Esophagus muscularis mucosa (tissue), 4 donors: ENCODE measurements around the gene DPYSL4. TPM values are rescaled to one million over a fixed set of nuclear protein-coding genes. Genes with fewer than 3 reads are reported as not detected.

Experiments used
- DNase-seq: peaks from one replicate; pipeline ENCODE4 v3.0.0-alpha.2; 2017; ENCODE audit errors: extremely low spot score
- H3K27ac ChIP-seq, 4 donors: fragments of 200-600 bp; sonication (generic); replicated peaks in 1 of 4; 1 replicate in 3 of 4; 2 replicates in 1 of 4; pipeline ENCODE4 v1.5.1; 2016 to 2019; ENCODE audit warnings: mild to moderate bottlenecking in 1 of 4
- H3K27me3 ChIP-seq, 4 donors: fragments of 200-600 bp; sonication (generic); one replicate each; pipeline versions ENCODE4 v1.5.1 to v1.6.0; 2016 to 2019
- H3K36me3 ChIP-seq, 4 donors: fragments of 200-600 bp; sonication (generic); one replicate each; pipeline ENCODE4 v1.5.1; 2016 to 2019
- H3K4me1 ChIP-seq, 4 donors: fragments of 200-600 bp; sonication (generic); one replicate each; pipeline ENCODE4 v1.5.1; 2016 to 2019
- H3K4me3 ChIP-seq, 4 donors: fragments of 200-600 bp; sonication (generic); 1 replicate in 2 of 4; 2 replicates in 2 of 4; pipeline ENCODE4 v1.5.1; 2016 to 2019; ENCODE audit warnings: mild to moderate bottlenecking in 4 of 4, moderate library complexity in 1 of 4
- H3K9me3 ChIP-seq, 4 donors: fragments of 200-600 bp; sonication (generic); 1 replicate in 3 of 4; 2 replicates in 1 of 4; pipeline ENCODE4 v1.5.1; 2016 to 2019
- CTCF ChIP-seq, 3 experiments: fragments of 200-600 bp in 2 of 3; fragments of 450-650 bp in 1 of 3; sonication (generic) in 2 of 3; IDR thresholded peaks; one replicate each; pipeline ENCODE4 v1.5.1; 2017 to 2019; ENCODE audit warnings: antibody characterized with exemption in 3 of 3, mild to moderate bottlenecking in 2 of 3, moderate library complexity in 1 of 3
- EP300 ChIP-seq: sonication (generic); formaldehyde crosslinking; IDR thresholded peaks from one replicate; pipeline ENCODE4 v1.6.1; 2017; ENCODE audit warnings: antibody characterized with exemption
- POLR2A ChIP-seq: fragments of 450-650 bp; IDR thresholded peaks from one replicate; pipeline ENCODE4 v1.6.1; 2017; ENCODE audit warnings: antibody characterized with exemption, moderate library complexity, mild to moderate bottlenecking, low read depth
- POLR2AphosphoS5 ChIP-seq, 2 donors: sonication (generic); formaldehyde crosslinking; IDR thresholded peaks; one replicate each; pipeline ENCODE4 v1.6.1; 2017; ENCODE audit warnings: antibody characterized with exemption in 2 of 2
- WGBS: methylation state at CpG from one replicate; pipeline ENCODE4 v1.1.5; 2018; 5-methylcytosine and 5-hydroxymethylcytosine counted together
- intact Hi-C: fragments of 100-400 bp; cut with DNase I; formaldehyde crosslinking; loops from one replicate; pipeline ENCODE4 v1.15.1; 2023
- total RNA-seq, 4 donors: library from RNA; depleted of rRNA; stranded (reverse); fragments of >200 nt; gene quantifications; one replicate each; pipeline versions ENCODE4 v1.1.0 to v1.2.1, GENCODE V29; 2016

The DPYSL4 gene
- total RNA-seq, 4 donors from 2014 or later, result 0.42 to 4.5 (median 1.9) TPM

GRCh38 chr10:132248455-132249225 is 61.9 kb downstream of the DPYSL4 start:
- H3K27me3 ChIP-seq, result no peaks in the 10 kb centered on the region
- DNase-seq, result no peak
- no peak overlapping the region for H3K27ac ChIP-seq
- peak overlapping the region in 3 of 4 donors; percentile 10 to 22 (median 22) for H3K4me3 ChIP-seq
- H3K4me1 ChIP-seq, result peaks cover 0 to 12% (median 0%) of the 10 kb centered on the region in 4 donors
- TF ChIP-seq CTCF (IDR thresholded peaks at IDR 0.05), result no peak
- no peak for TF ChIP-seq POLR2AphosphoS5 (IDR thresholded peaks at IDR 0.05)
- TF ChIP-seq EP300, result no peak
- TF ChIP-seq POLR2A, result no peak
- H3K9me3 ChIP-seq, result no peaks in the 10 kb centered on the region
- 86% methylated on average over 5 of the region's 38 CpGs for WGBS
- peaks cover 0 to 3% (median 0%) of the 10 kb centered on the region in 4 donors for H3K36me3 ChIP-seq
- intact Hi-C loops, result no loop called here

GRCh38 chr10:132249226-132249724 is 62.5 kb downstream of the DPYSL4 start:
- intact Hi-C loops, result no loop called here
- Histone ChIP-seq H3K4me3 (peak overlapping the region in 1 of 4 donors; percentile 10), H3K4me1 (peaks cover 0 to 12% (median 0%) of the 10 kb centered on the region in 4 donors), H3K27me3 (no peaks in the 10 kb centered on the region), H3K36me3 (peaks cover 0 to 3% (median 0%) of the 10 kb centered on the region in 4 donors), H3K9me3 (no peaks in the 10 kb centered on the region), H3K27ac (no peak overlapping the region)
- no peak for TF ChIP-seq CTCF (IDR thresholded peaks at IDR 0.05)
- TF ChIP-seq EP300, result no peak
- no peak for TF ChIP-seq POLR2AphosphoS5 (IDR thresholded peaks at IDR 0.05)
- TF ChIP-seq POLR2A, result no peak
- 80% methylated on average over 4 of the region's 11 CpGs for WGBS
- DNase-seq, result no peak

- intact Hi-C loops, result no loop called here
- TF ChIP-seq CTCF (IDR thresholded peaks at IDR 0.05), result no peak
- TF ChIP-seq POLR2AphosphoS5 (IDR thresholded peaks at IDR 0.05), result no peak
- TF ChIP-seq POLR2A, result no peak
- no peak for TF ChIP-seq EP300
- Histone ChIP-seq H3K4me3 (no peak overlapping the region), H3K27ac (no peak overlapping the region), H3K36me3 (peaks cover 0 to 2% (median 0%) of the 10 kb centered on the region in 4 donors), H3K27me3 (no peaks in the 10 kb centered on the region), H3K9me3 (no peaks in the 10 kb centered on the region), H3K4me1 (peaks cover 0 to 12% (median 0%) of the 10 kb centered on the region in 4 donors)
- WGBS, result 86% methylated on average over 12 of the region's 17 CpGs
- no peak for DNase-seq
Measured at GRCh38 chr10:132249824-132250375, 63.2 kb downstream of the DPYSL4 start.

GRCh38 chr10:132250481-132251475 is 64.0 kb downstream of the DPYSL4 start:
- Histone ChIP-seq H3K27ac (no peak overlapping the region), H3K4me3 (no peak overlapping the region), H3K4me1 (peaks cover 0 to 12% (median 0%) of the 10 kb centered on the region in 4 donors), H3K27me3 (no peaks in the 10 kb centered on the region), H3K36me3 (no peaks in the 10 kb centered on the region), H3K9me3 (no peaks in the 10 kb centered on the region)
- TF ChIP-seq POLR2AphosphoS5 (IDR thresholded peaks at IDR 0.05) (no peak), POLR2A (no peak), CTCF (IDR thresholded peaks at IDR 0.05) (no peak), EP300 (no peak)
- DNase-seq, result no peak
- WGBS, result 93% methylated on average over 26 of the region's 30 CpGs
- intact Hi-C loops, result no loop called here
